WTC11 (cell line): ENCODE measurements around the gene STK32C.

Experiments used
- CTCF ChIP-seq: fragments of 200-600 bp; IDR thresholded peaks from 2 replicates; pipeline ENCODE4 v1.8.0; 2022; ENCODE audit warnings: antibody characterized with exemption
- E2F4 ChIP-seq: sonication (generic); formaldehyde crosslinking; IDR thresholded peaks from 2 replicates; pipeline ENCODE4 v1.8.1; 2022; ENCODE audit warnings: low read depth, mild to moderate bottlenecking, moderate library complexity, missing genetic modification reagents, borderline replicate concordance
- ESRRA ChIP-seq: sonication (generic); formaldehyde crosslinking; IDR thresholded peaks from 2 replicates; pipeline ENCODE4 v1.8.1; 2022; ENCODE audit warnings: mild to moderate bottlenecking, missing genetic modification reagents, borderline replicate concordance
- GABPB1 ChIP-seq: sonication (generic); formaldehyde crosslinking; IDR thresholded peaks from 2 replicates; pipeline ENCODE4 v1.8.1; 2023; ENCODE audit warnings: mild to moderate bottlenecking, missing genetic modification reagents
- JUN ChIP-seq: sonication (generic); formaldehyde crosslinking; IDR thresholded peaks from 2 replicates; pipeline ENCODE4 v1.8.0; 2023; ENCODE audit warnings: mild to moderate bottlenecking, missing genetic modification reagents
- KAT7 ChIP-seq: sonication (generic); formaldehyde crosslinking; IDR thresholded peaks from 2 replicates; pipeline ENCODE4 v1.8.1; 2023; ENCODE audit warnings: missing genetic modification reagents, mild to moderate bottlenecking, borderline replicate concordance
- MAX ChIP-seq: sonication (generic); formaldehyde crosslinking; IDR thresholded peaks from 2 replicates; pipeline ENCODE4 v1.8.0; 2022; ENCODE audit warnings: mild to moderate bottlenecking, missing genetic modification reagents
- NR3C1 ChIP-seq: sonication (generic); formaldehyde crosslinking; conservative IDR thresholded peaks from 2 replicates; pipeline ENCODE4 v1.8.1; 2023; ENCODE audit warnings: low read depth, mild to moderate bottlenecking, missing genetic modification reagents
- ZNF317 ChIP-seq: sonication (generic); formaldehyde crosslinking; IDR thresholded peaks from 2 replicates; pipeline ENCODE4 v1.8.1; 2023; ENCODE audit warnings: low read depth, mild to moderate bottlenecking, moderate library complexity, missing genetic modification reagents, borderline replicate concordance
- ZNF512 ChIP-seq: sonication (generic); formaldehyde crosslinking; IDR thresholded peaks from 2 replicates; pipeline ENCODE4 v1.8.1; 2022; ENCODE audit warnings: missing genetic modification reagents, borderline replicate concordance
- TF ChIP-seq, protein P1 (sequence below): sonication (generic); formaldehyde crosslinking; IDR thresholded peaks from 2 replicates; pipeline ENCODE4 v1.8.1; 2023; ENCODE audit warnings: mild to moderate bottlenecking, missing genetic modification reagents

- no peak for TF ChIP-seq CTCF
- no peak for TF ChIP-seq ESRRA (CRISPR knock-in tag)
- TF ChIP-seq ZNF512 (CRISPR knock-in tag), result no peak
- TF ChIP-seq, protein P1, sequence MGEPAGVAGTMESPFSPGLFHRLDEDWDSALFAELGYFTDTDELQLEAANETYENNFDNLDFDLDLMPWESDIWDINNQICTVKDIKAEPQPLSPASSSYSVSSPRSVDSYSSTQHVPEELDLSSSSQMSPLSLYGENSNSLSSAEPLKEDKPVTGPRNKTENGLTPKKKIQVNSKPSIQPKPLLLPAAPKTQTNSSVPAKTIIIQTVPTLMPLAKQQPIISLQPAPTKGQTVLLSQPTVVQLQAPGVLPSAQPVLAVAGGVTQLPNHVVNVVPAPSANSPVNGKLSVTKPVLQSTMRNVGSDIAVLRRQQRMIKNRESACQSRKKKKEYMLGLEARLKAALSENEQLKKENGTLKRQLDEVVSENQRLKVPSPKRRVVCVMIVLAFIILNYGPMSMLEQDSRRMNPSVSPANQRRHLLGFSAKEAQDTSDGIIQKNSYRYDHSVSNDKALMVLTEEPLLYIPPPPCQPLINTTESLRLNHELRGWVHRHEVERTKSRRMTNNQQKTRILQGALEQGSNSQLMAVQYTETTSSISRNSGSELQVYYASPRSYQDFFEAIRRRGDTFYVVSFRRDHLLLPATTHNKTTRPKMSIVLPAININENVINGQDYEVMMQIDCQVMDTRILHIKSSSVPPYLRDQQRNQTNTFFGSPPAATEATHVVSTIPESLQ, result no peak
- no peak for TF ChIP-seq KAT7 (CRISPR knock-in tag)
- TF ChIP-seq MAX (CRISPR knock-in tag), result no peak
- TF ChIP-seq GABPB1 (CRISPR knock-in tag), result no peak
- no peak for TF ChIP-seq ZNF317 (CRISPR knock-in tag)
- no peak for TF ChIP-seq JUN (CRISPR knock-in tag)
- TF ChIP-seq E2F4, result no peak
- TF ChIP-seq NR3C1, result no peak
Measured at GRCh38 chr10:132279873-132280645, 27.7 kb downstream of the STK32C start.
